ENCODE measurements around the gene ZNF136.

GRCh38 chr19:12222980-12223630 lies 60.2 kb downstream of the ZNF136 start:
- TF ChIP-seq FOXA1 (IDR thresholded peaks at IDR 0.05; ENCODE audit: borderline replicate concordance), result no peak
- TF ChIP-seq, protein P1, sequence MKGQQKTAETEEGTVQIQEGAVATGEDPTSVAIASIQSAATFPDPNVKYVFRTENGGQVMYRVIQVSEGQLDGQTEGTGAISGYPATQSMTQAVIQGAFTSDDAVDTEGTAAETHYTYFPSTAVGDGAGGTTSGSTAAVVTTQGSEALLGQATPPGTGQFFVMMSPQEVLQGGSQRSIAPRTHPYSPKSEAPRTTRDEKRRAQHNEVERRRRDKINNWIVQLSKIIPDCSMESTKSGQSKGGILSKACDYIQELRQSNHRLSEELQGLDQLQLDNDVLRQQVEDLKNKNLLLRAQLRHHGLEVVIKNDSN (CRISPR knock-in tag; IDR thresholded peaks at IDR 0.05), result no peak
- TF ChIP-seq POLR2A (conservative IDR thresholded peaks at IDR 0.05), result no peak

All from K562 (cell line).